Measurements from ENCODE around the gene CACNA1G. TPM values are rescaled to one million over a fixed set of nuclear protein-coding genes. Genes with fewer than 3 reads are reported as not detected.

The CACNA1G gene
- total RNA-seq, 1 experiment from 2014 or later: not detected

DNA sequence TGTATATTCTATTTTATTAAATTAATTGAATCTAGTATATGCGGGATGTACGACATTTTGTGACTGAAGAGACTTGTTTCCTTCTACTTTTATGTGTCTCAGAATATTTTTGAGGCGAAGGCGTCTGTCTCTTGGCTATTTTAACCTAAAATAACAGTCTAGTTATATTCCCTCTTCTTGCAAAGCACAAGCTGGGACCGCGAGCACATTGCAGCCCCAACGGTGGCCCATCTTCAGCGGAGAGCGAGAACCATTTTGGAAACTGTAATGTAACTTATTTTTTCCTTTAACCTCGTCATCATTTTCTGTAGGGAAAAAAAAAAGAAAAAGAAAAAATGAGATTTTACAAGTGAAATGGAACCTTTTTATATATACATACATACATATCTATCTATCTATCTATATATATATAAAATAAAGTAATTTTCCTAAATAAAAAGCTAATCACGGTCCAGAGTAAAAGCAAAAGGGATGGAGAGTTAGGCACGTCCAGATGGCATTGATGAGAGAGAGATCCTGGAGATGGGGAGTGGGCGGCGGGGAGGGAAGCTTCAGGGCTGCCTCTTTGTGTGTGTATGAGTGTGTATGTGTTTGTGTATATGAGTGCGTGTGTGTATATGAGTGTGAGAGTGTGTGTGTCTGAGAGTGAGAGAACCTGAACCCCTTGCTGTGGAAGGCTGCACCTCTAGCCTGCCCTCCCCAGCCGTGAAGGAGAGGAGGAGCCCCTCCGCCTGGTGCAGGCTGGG is 66.7 kb downstream of the CACNA1G start:
- CTCF ChIA-PET: interaction anchor here (0.5 to 10.0 kb wide), 19 partner anchors 9 to 265 kb away, joined by 3 to 248 read pairs (median 4); partner anchors contain the start of gene SPATA20
- no TSS peak for BruUV-seq (replicated peaks)
- POLR2A ChIA-PET: interaction anchor here (0.9 kb wide), 1 partner anchor 67 kb away, joined by 3 read pairs; no protein-coding TSS in a partner anchor
- H3K27ac Mint-ChIP-seq (ENCODE audit: low read depth, unreplicated experiment): no peak overlapping the region
- no peaks in the 10 kb centered on the region for H3K27me3 Mint-ChIP-seq (ENCODE audit: insufficient read depth, unreplicated experiment)
- no peaks in the 10 kb centered on the region for H3K36me3 Mint-ChIP-seq (ENCODE audit: insufficient read depth, unreplicated experiment)
- peaks cover 11% of the 10 kb centered on the region for H3K4me1 Mint-ChIP-seq (ENCODE audit: insufficient read depth, unreplicated experiment)
- TF ChIP-seq, protein P1, sequence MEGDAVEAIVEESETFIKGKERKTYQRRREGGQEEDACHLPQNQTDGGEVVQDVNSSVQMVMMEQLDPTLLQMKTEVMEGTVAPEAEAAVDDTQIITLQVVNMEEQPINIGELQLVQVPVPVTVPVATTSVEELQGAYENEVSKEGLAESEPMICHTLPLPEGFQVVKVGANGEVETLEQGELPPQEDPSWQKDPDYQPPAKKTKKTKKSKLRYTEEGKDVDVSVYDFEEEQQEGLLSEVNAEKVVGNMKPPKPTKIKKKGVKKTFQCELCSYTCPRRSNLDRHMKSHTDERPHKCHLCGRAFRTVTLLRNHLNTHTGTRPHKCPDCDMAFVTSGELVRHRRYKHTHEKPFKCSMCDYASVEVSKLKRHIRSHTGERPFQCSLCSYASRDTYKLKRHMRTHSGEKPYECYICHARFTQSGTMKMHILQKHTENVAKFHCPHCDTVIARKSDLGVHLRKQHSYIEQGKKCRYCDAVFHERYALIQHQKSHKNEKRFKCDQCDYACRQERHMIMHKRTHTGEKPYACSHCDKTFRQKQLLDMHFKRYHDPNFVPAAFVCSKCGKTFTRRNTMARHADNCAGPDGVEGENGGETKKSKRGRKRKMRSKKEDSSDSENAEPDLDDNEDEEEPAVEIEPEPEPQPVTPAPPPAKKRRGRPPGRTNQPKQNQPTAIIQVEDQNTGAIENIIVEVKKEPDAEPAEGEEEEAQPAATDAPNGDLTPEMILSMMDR (IDR thresholded peaks at IDR 0.05; ENCODE audit: unreplicated experiment): no peak
- DNase-seq (ENCODE audit: unreplicated experiment): no peak
- H3K4me3 Mint-ChIP-seq (ENCODE audit: unreplicated experiment): no peak overlapping the region
- H3K9me3 Mint-ChIP-seq (ENCODE audit: unreplicated experiment): no peaks in the 10 kb centered on the region
- intact Hi-C loops (cut with micrococcal nuclease): no loop called here

DNA sequence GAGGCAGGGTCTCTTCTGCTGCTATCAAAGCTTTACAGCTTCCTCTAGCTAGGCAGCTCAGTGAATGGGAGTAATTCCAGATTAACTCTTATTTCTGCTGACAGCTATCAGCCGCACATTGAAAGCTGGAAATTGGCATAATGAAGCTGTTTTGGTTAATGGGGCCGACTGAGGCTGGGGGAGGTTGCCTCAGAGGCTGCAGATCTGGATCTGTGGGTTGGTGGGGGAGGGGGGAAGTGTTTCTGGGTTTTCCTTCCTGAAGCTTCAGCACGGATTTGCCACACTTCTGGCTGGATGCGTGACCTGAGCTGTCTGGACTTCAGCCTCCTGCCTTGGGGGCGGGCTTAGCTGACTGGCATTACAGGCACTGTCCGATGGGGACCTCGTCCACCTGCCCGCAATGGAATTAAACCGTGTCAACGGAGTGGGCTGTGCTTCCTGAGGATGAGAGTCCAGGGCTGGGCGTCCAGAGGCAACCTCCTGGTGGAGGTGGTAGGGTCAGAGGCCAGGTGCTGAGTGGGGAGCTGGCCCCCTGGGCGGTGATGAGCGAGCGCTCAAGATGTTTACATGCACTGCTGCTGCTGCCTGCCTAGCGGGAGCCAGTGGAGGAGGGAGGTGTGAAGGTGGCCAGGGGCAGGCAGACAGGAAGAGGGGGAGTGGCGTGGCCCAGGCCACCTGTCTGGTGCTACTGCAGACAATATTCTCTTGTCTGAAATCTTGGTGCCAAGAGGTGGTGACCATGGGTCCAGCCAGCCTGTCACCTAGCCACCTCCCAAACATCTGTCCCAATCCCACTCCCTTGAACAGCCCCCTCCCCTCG is 67.5 kb downstream of the CACNA1G start:
- Mint-ChIP-seq H3K36me3 (ENCODE audit: insufficient read depth, unreplicated experiment) (no peaks in the 10 kb centered on the region), H3K4me3 (ENCODE audit: unreplicated experiment) (no peak overlapping the region), H3K27me3 (ENCODE audit: insufficient read depth, unreplicated experiment) (no peaks in the 10 kb centered on the region), H3K9me3 (ENCODE audit: unreplicated experiment) (no peaks in the 10 kb centered on the region), H3K4me1 (ENCODE audit: insufficient read depth, unreplicated experiment) (peaks cover 11% of the 10 kb centered on the region), H3K27ac (ENCODE audit: low read depth, unreplicated experiment) (no peak overlapping the region)
- ChIA-PET CTCF (interaction anchor here (0.5 to 10.0 kb wide), 17 partner anchors 9 to 825 kb away, joined by 3 to 248 read pairs (median 4); no protein-coding TSS in a partner anchor), POLR2A (interaction anchor here (0.7 to 1.1 kb wide), 2 partner anchors 53 to 149 kb away, joined by 3 read pairs; no protein-coding TSS in a partner anchor)
- intact Hi-C loops (cut with micrococcal nuclease): no loop called here
- DNase-seq (ENCODE audit: unreplicated experiment): no peak
- BruUV-seq (replicated peaks): no TSS peak
- TF ChIP-seq, protein P1 (IDR thresholded peaks at IDR 0.05; ENCODE audit: unreplicated experiment): no peak

DNA sequence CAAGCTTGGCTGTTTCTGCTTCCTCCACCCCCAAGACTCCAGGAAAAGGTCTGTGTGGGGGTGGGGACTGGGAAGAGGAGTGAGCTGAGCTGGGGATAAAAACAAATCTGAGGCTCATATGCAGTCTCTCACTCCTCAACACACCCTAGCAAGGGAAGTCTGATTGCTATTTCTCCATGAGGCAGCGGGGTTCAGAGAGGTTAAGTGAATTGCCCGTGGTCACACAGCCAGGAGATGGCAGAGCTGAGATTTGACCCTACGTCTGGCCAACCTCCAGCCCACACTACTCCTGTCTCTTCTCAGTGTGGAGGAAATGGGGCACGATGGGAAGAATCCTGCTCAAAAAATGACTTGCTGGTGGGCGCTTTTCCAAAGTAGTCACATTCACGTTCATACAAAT is 69.4 kb downstream of the CACNA1G start:
- Mint-ChIP-seq H3K36me3 (ENCODE audit: insufficient read depth, unreplicated experiment) (no peaks in the 10 kb centered on the region), H3K9me3 (ENCODE audit: unreplicated experiment) (no peaks in the 10 kb centered on the region), H3K4me1 (ENCODE audit: insufficient read depth, unreplicated experiment) (peaks cover 18% of the 10 kb centered on the region), H3K27me3 (ENCODE audit: insufficient read depth, unreplicated experiment) (no peaks in the 10 kb centered on the region), H3K27ac (ENCODE audit: low read depth, unreplicated experiment) (no peak overlapping the region), H3K4me3 (ENCODE audit: unreplicated experiment) (no peak overlapping the region)
- no TSS peak for BruUV-seq (replicated peaks)
- CTCF ChIA-PET: interaction anchor here (0.6 to 10.0 kb wide), 29 partner anchors 9 to 238 kb away, joined by 3 to 248 read pairs (median 4); partner anchors contain the start of gene SPATA20
- intact Hi-C loops (cut with micrococcal nuclease): loop anchor here (1.0 kb wide), 2 partner anchors 51 to 65 kb away; no protein-coding TSS in a partner anchor
- DNase-seq (ENCODE audit: unreplicated experiment): no peak
- TF ChIP-seq, protein P1 (IDR thresholded peaks at IDR 0.05; ENCODE audit: unreplicated experiment): no peak
- POLR2A ChIA-PET: interaction anchor here (0.8 to 2.3 kb wide), 4 partner anchors 55 to 92 kb away, joined by 3 to 11 read pairs (median 6); partner anchors contain the start of gene ANKRD40

Measured in MCF 10A (cell line).